ENCODE results near the gene PDCD7. TPM values are rescaled to one million over a fixed set of nuclear protein-coding genes. Genes with fewer than 3 reads are reported as not detected.
A peak's percentile ranks its signal among the peaks of the same experiment; 100 is the strongest.

PDCD7 gene
- total RNA-seq, 4 donors from 2014 or later, result 21.0 to 33.5 (median 27.0) TPM

- intact Hi-C loops (cut with DNase I; ENCODE audit: low total_unique reads), result no loop called here
- WGBS, 2 donors, result 58 to 61% methylated on average over 5 of the region's 5 CpGs
- no peak overlapping the region for H3K4me3 ChIP-seq (ENCODE audit: low read depth, poor library complexity, severe bottlenecking)
- DNase-seq (ENCODE audit: low spot score in 2 of 2), result no peak
- no peak for TF ChIP-seq POLR2A (IDR thresholded peaks at IDR 0.05)
- TF ChIP-seq CTCF (IDR thresholded peaks at IDR 0.05), result no peak
These were observed 62.2 kb downstream of the PDCD7 start for GRCh38 chr15:65071381-65071811.

GRCh38 chr15:65069779-65070546 is 63.6 kb downstream of the PDCD7 start:
- intact Hi-C loops (cut with DNase I; ENCODE audit: low total_unique reads), result no loop called here
- no peak for DNase-seq (ENCODE audit: low spot score in 2 of 2)
- WGBS, 2 donors, result 80% methylated on average over 5 of the region's 5 CpGs

GRCh38 chr15:65069179-65069578 is 64.4 kb downstream of the PDCD7 start:
- TF ChIP-seq CTCF (IDR thresholded peaks at IDR 0.05) (no peak), POLR2A (IDR thresholded peaks at IDR 0.05) (no peak)
- no peak for DNase-seq (ENCODE audit: low spot score in 2 of 2)
- intact Hi-C loops (cut with DNase I; ENCODE audit: low total_unique reads), result no loop called here
- 50 to 100% methylated on average over 1 of the region's 1 CpG for WGBS, 2 donors
- no peak overlapping the region for H3K4me3 ChIP-seq (ENCODE audit: low read depth, poor library complexity, severe bottlenecking)

More at GRCh38 chr15:65069779-65070546, 63.6 kb downstream of the PDCD7 start:
- H3K4me3 ChIP-seq (ENCODE audit: low read depth, poor library complexity, severe bottlenecking), result no peak overlapping the region
- TF ChIP-seq POLR2A (IDR thresholded peaks at IDR 0.05) (no peak), CTCF (IDR thresholded peaks at IDR 0.05) (no peak)

DNA sequence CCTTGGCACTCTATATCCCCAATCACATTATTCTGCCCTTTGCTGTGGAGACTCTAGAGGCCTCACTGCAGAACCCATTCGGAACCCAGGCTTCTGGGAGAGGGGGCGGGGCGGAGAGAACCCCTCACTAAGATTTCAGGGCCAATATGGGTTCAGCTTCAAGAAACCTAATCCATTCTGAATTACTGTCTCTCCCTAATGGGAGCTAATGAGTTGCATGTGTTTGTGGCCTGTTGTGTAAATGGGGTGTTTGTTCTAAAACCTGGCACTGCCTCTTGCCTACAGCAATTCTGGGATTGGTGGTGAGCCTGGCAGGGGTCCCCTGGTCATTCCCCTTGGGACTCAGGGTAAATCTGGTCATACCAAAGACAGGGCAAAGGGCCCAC is 65.2 kb downstream of the PDCD7 start:
- H3K4me3 ChIP-seq (ENCODE audit: low read depth, poor library complexity, severe bottlenecking), result no peak overlapping the region
- 63 to 80% methylated on average over 3 of the region's 3 CpGs for WGBS, 2 donors
- intact Hi-C loops (cut with DNase I; ENCODE audit: low total_unique reads), result no loop called here
- no peak for TF ChIP-seq POLR2A (IDR thresholded peaks at IDR 0.05)
- no peak for TF ChIP-seq CTCF (IDR thresholded peaks at IDR 0.05)
- no peak for DNase-seq (ENCODE audit: low spot score in 2 of 2)

DNA sequence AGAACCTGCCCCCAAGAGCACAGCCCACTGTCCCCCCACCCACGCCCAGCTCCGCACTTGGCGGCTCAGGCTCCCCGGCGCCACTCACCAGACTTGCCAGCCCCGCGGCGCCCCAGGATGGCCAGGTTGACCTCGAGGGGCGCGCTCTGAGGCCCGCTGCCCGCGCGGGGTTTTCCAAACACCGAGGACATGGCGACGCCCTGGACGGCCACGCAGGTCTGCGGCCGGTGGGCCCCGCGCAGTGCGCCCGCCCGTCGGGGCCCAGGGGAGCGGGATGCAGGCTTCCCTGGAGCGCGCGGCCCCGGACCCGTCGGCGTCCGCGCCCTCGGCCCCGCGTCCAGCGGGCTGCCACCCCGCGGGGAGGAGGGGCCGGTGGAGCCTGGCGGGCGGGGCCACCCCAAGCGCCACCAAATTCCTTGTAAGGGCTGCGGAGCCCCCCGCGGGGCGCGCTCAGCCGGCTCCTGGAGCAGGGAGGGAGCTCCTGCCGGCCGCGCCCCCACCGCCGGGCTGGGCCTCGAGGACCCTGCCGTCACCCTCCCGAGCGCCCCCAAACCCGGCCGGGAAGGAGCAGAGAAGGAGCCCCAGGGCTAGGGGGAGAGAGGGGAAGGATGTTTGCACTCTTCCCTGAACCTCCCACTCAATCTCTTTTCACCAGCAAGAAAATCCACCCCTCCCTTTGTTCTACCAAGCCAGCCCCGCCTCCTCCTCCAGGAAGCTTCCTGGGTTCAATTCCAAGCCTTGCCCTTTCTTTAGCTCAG is 65.8 kb downstream of the PDCD7 start, which contains the start of gene RASL12:
RASL12 (minus strand) TSS at position 347 of the 758 bp plus-strand sequence; CDS start at position 191, 156 bp downstream.
- no peak for DNase-seq (ENCODE audit: low spot score in 2 of 2)
- intact Hi-C loops (cut with DNase I; ENCODE audit: low total_unique reads), result no loop called here

More for the DNA sequence above, 65.8 kb downstream of the PDCD7 start, which contains the start of gene RASL12:
- TF ChIP-seq CTCF (IDR thresholded peaks at IDR 0.05) (no peak), POLR2A (IDR thresholded peaks at IDR 0.05) (no peak)
- 3 to 8% methylated on average over 31 to 47 of the region's 66 CpGs for WGBS, 2 donors
- peak within 1 kb of the TSS; percentile 13 for H3K4me3 ChIP-seq (ENCODE audit: low read depth, poor library complexity, severe bottlenecking)

Other genes starting within 250 kb of the PDCD7 start
- gene ANKDD1A, start 221.9 kb downstream of the PDCD7 start, total RNA-seq, result 1 to 10 TPM; 1.3 to 2.8 (median 1.7) TPM
- gene SPG21, start 143.9 kb downstream of the PDCD7 start, total RNA-seq, result 10 to 100 TPM; 54.3 to 93.1 (median 76.6) TPM
- gene MTFMT, start 104.2 kb downstream of the PDCD7 start, total RNA-seq, result 10 to 100 TPM; 12.3 to 21.9 (median 15.0) TPM
- under 1 TPM in 1 of 4 donors, not detected in 3; 0.65 TPM for gene SLC51B, start 88.4 kb downstream of the PDCD7 start, total RNA-seq
- gene RASL12, start 65.8 kb downstream of the PDCD7 start, total RNA-seq, result 10 to 100 TPM in 1 of 4 donors, 1 to 10 TPM in 3; 1.7 to 18.9 (median 7.7) TPM
- gene KBTBD13, start 57.1 kb downstream of the PDCD7 start, total RNA-seq, result not detected
- gene UBAP1L, start 18.6 kb downstream of the PDCD7 start, total RNA-seq, result 1 to 10 TPM; 1.7 to 3.3 (median 3.0) TPM
- gene CLPX, start 51.5 kb upstream of the PDCD7 start, total RNA-seq, result 100 to 1,000 TPM in 2 of 4 donors, 10 to 100 TPM in 2; 74.5 to 110 (median 91.8) TPM
- 10 to 100 TPM in 2 of 4 donors, 1 to 10 TPM in 2; 3.9 to 66.8 (median 9.3) TPM for gene CILP, start 77.7 kb upstream of the PDCD7 start, total RNA-seq
- 10 to 100 TPM; 10.3 to 14.4 (median 11.3) TPM for gene PARP16, start 153.1 kb upstream of the PDCD7 start, total RNA-seq
- gene RNU5A-1, start 162.2 kb upstream of the PDCD7 start, total RNA-seq, result not detected
- not detected for gene RNU5B-1, start 170.9 kb upstream of the PDCD7 start, total RNA-seq
- not detected for gene IGDCC3, start 244.2 kb upstream of the PDCD7 start, total RNA-seq